Measurements from ENCODE around the gene CSNK1G1.

GRCh38 chr15:64136347-64136746 lies 219.6 kb downstream of the CSNK1G1 start:
- TF ChIP-seq CTCF (IDR thresholded peaks at IDR 0.05), result no peak
- no peak for TF ChIP-seq POLR2A (IDR thresholded peaks at IDR 0.05)
- no peak for TF ChIP-seq POLR2AphosphoS5 (IDR thresholded peaks at IDR 0.05; ENCODE audit: insufficient read depth in 1 of 2, low read depth in 1 of 2)
